Measurements from ENCODE around the gene ARL15. TPM values are rescaled to one million over a fixed set of nuclear protein-coding genes. Genes with fewer than 3 reads are reported as not detected.

The ARL15 gene
- total RNA-seq, 2 experiments from 2014 or later: 5.7 to 6.3 TPM

DNA sequence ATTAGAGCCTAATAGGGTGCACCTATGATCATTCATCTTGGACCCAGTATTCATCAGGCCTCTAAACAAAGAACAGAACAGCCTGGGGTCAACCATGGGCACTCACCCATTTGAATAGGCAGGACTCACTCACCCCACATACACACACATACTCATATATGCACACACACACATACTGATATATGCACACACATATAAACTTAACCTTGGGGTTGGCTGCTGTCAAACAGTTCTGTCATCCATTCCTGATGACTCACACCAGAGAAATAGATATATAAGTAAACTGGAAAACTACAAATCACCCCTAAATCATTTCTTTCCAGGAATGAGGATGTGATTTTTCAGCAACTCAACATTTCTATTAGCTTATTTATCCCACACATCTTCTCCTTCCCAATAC, 51.3 kb downstream of the ARL15 start:
- peaks cover 30% of the 10 kb centered on the region for H3K4me1 Mint-ChIP-seq (ENCODE audit: low read depth)
- DNase-seq: no peak
- no peak overlapping the region for H3K27ac Mint-ChIP-seq
- no peak overlapping the region for H3K4me3 Mint-ChIP-seq
- TF ChIP-seq, protein P1, sequence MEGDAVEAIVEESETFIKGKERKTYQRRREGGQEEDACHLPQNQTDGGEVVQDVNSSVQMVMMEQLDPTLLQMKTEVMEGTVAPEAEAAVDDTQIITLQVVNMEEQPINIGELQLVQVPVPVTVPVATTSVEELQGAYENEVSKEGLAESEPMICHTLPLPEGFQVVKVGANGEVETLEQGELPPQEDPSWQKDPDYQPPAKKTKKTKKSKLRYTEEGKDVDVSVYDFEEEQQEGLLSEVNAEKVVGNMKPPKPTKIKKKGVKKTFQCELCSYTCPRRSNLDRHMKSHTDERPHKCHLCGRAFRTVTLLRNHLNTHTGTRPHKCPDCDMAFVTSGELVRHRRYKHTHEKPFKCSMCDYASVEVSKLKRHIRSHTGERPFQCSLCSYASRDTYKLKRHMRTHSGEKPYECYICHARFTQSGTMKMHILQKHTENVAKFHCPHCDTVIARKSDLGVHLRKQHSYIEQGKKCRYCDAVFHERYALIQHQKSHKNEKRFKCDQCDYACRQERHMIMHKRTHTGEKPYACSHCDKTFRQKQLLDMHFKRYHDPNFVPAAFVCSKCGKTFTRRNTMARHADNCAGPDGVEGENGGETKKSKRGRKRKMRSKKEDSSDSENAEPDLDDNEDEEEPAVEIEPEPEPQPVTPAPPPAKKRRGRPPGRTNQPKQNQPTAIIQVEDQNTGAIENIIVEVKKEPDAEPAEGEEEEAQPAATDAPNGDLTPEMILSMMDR (IDR thresholded peaks at IDR 0.05): no peak
- no peaks in the 10 kb centered on the region for H3K9me3 Mint-ChIP-seq
- no peaks in the 10 kb centered on the region for H3K36me3 Mint-ChIP-seq (ENCODE audit: low read depth)
- intact Hi-C loops (cut with micrococcal nuclease): no loop called here
- ATAC-seq: no peak
- H3K27me3 Mint-ChIP-seq: no peaks in the 10 kb centered on the region
- ChIA-PET POLR2A (no interaction called here), CTCF (interaction anchor here (1.4 to 1.8 kb wide), 3 partner anchors 16 to 160 kb away, joined by 3 to 12 read pairs (median 7); no protein-coding TSS in a partner anchor)

DNA sequence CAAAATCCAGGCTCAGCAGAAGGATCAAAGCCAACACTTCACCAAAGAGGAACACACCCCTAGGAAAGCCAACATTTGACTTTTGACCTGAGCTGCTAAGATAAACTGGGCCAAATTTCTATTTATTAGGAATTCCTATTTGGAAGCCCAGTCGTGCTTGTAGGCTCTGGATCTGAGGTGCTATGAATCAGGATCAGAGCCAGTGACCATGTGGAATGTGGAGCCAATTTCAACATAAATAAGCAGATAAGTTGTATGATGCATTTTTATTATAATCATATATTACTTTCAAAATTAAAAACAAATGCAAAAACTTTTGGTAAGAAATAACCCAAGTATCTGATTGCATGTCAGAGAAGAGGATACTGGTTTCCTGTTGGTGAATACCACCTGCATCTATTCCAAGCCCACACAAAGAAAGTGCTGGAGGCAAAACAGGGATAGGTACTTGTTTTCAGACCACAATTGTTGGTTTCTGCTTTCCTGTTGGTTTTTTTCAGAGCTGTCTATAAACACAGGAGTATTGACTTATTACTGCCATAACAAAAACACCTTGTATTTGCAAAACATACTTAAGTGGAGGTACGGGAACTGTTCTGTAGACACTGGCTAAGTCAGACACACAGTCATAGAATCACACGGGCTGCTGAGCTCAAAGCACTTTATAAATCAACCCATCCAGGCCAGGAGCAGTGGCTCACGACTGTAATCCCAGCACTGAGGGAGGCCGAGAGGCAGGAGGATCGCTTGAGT, 52.8 kb downstream of the ARL15 start:
- TF ChIP-seq, protein P1 (IDR thresholded peaks at IDR 0.05): no peak
- ChIA-PET POLR2A (no interaction called here), CTCF (interaction anchor here (0.6 to 1.8 kb wide), 3 partner anchors 14 to 152 kb away, joined by 3 to 12 read pairs (median 7); no protein-coding TSS in a partner anchor)
- intact Hi-C loops (cut with micrococcal nuclease): no loop called here
- DNase-seq: no peak
- no peak overlapping the region for H3K4me3 Mint-ChIP-seq
- no peaks in the 10 kb centered on the region for H3K27me3 Mint-ChIP-seq
- H3K9me3 Mint-ChIP-seq: no peaks in the 10 kb centered on the region
- peaks cover 30% of the 10 kb centered on the region for H3K4me1 Mint-ChIP-seq (ENCODE audit: low read depth)
- no peaks in the 10 kb centered on the region for H3K36me3 Mint-ChIP-seq (ENCODE audit: low read depth)
- ATAC-seq: no peak
- no peak overlapping the region for H3K27ac Mint-ChIP-seq

DNA sequence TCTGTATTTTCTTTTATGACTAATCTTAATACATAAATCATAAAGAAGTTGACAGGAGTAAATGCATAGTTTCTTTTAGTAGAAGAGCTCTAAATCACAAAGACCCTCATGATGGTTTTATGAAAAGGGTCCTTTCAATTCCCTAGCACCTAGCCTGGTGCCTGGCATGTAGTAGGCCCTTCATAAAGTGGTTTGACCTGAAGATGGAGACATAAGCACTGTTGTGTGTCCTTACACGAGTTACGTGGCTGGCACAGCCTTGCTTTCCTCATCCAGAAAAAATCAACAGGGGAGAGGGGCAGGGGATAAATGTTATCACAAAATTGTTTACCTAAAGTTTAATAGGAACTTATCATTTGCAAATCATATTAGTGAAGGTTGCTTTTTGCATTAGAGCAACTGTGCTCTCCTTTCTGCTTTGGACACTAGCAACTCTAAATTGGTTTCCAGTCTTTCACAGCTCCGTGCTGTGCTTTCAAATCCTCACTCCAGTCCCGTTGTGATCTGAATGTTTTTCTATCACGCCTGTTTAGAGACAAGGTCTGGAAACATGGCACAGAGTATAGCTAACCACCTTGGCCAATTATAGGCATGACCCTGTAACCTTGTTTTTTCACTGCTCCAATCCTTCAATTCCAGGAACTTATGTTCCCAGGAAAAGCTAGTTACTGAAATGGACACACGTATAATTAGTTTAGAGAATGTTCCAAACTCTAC, 55.7 kb downstream of the ARL15 start:
- no peak for DNase-seq
- no peak for ATAC-seq
- ChIA-PET POLR2A (interaction anchor here (0.6 to 0.8 kb wide), 2 partner anchors 12 to 240 kb away, joined by 3 to 4 read pairs; no protein-coding TSS in a partner anchor), CTCF (interaction anchor here (1.5 to 3.8 kb wide), 4 partner anchors 11 to 167 kb away, joined by 3 to 14 read pairs (median 6); no protein-coding TSS in a partner anchor)
- no peaks in the 10 kb centered on the region for H3K27me3 Mint-ChIP-seq
- H3K4me1 Mint-ChIP-seq (ENCODE audit: low read depth): peaks cover 28% of the 10 kb centered on the region
- no peak overlapping the region for H3K27ac Mint-ChIP-seq
- no peak overlapping the region for H3K4me3 Mint-ChIP-seq
- no peaks in the 10 kb centered on the region for H3K36me3 Mint-ChIP-seq (ENCODE audit: low read depth)
- TF ChIP-seq, protein P1 (IDR thresholded peaks at IDR 0.05): no peak
- no peaks in the 10 kb centered on the region for H3K9me3 Mint-ChIP-seq
- intact Hi-C loops (cut with micrococcal nuclease): no loop called here

DNA sequence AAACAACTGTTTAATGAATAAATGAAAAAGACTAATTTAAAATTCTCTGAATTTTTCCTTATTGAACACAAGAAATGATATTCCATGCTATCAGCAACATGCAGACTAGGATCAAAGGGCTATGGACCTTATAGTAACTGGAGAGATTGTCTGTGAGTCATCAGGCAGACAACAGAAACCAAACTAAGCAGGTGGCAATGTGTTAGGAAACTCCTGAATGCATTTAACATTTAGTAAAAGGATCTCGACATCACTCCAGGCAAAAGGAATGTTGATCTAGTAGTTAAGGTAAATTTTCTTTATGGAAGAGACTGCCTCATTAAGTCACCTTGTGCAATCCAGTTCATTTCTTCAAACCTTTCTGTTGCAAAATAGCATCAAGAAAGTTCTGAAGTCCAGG, 58.4 kb downstream of the ARL15 start:
- ATAC-seq (no peak), DNase-seq (no peak)
- TF ChIP-seq, protein P1 (IDR thresholded peaks at IDR 0.05): no peak
- Mint-ChIP-seq H3K36me3 (ENCODE audit: low read depth) (no peaks in the 10 kb centered on the region), H3K9me3 (no peaks in the 10 kb centered on the region), H3K4me3 (no peak overlapping the region), H3K4me1 (ENCODE audit: low read depth) (peaks cover 18% of the 10 kb centered on the region), H3K27me3 (no peaks in the 10 kb centered on the region), H3K27ac (no peak overlapping the region)
- POLR2A ChIA-PET: no interaction called here
- intact Hi-C loops (cut with micrococcal nuclease): no loop called here
- CTCF ChIA-PET: interaction anchor here (1.6 kb wide), 1 partner anchor 60 kb away, joined by 3 read pairs; no protein-coding TSS in a partner anchor

Measured in activated CD8-positive, alpha-beta T cell treated with anti-CD3 and anti-CD28 coated beads for 36 hours (primary cell).